Keratinocyte (primary cell): ENCODE data around the gene MARVELD2. TPM values are rescaled to one million over a fixed set of nuclear protein-coding genes. Genes with fewer than 3 reads are reported as not detected.

Experiments
- DNase-seq: peaks from one replicate; pipeline ENCODE4 v3.0.0-alpha.2; 2011; ENCODE audit warnings: low read depth, missing footprints, low spot score
- FAIRE-seq: peaks from 2 replicates; lab custom pipeline; 2011; peaks lifted over from hg19 to GRCh38; lab: Jason Lieb, UNC
- H2AFZ ChIP-seq: 2 replicates; pipeline ENCODE4 v1.6.0; 2012; ENCODE audit warnings: low read length, control low read depth, inconsistent platforms; ENCODE audit not compliant: control insufficient read depth
- H3K27ac ChIP-seq: 2 replicates; pipeline ENCODE4 v1.5.1; 2011; ENCODE audit warnings: low read length; ENCODE audit not compliant: control insufficient read depth, insufficient read depth
- H3K27me3 ChIP-seq: 3 replicates; pipeline ENCODE4 v1.6.0; 2011; ENCODE audit warnings: low read length; ENCODE audit not compliant: control insufficient read depth, insufficient read depth; ENCODE audit errors: extremely low read depth
- H3K36me3 ChIP-seq, 2 experiments: 2 replicates in 1 of 2; 3 replicates in 1 of 2; pipeline ENCODE4 v1.5.1; 2011; ENCODE audit warnings: low read length in 2 of 2, mild to moderate bottlenecking in 1 of 2; ENCODE audit not compliant: control insufficient read depth in 2 of 2, insufficient read depth in 2 of 2; ENCODE audit errors: extremely low read depth in 1 of 2
- H3K4me1 ChIP-seq: 3 replicates; pipeline ENCODE4 v1.5.1; 2011; ENCODE audit warnings: low read length; ENCODE audit not compliant: control insufficient read depth, insufficient read depth; ENCODE audit errors: extremely low read depth
- H3K4me2 ChIP-seq: 3 replicates; pipeline ENCODE4 v1.6.0; 2011; ENCODE audit warnings: low read depth, low read length; ENCODE audit not compliant: control insufficient read depth, insufficient read depth; ENCODE audit errors: extremely low read depth
- H3K4me3 ChIP-seq, 3 experiments: fragments of 200-600 bp in 1 of 3; sonication (generic) in 1 of 3; 2 replicates in 2 of 3; 3 replicates in 1 of 3; pipeline ENCODE4 v1.5.1; 2011 to 2016; ENCODE audit warnings: low read length in 3 of 3, mild to moderate bottlenecking in 3 of 3, control low read depth in 2 of 3, inconsistent platforms in 1 of 3, low read depth in 1 of 3, mixed read lengths in 1 of 3, mixed run types in 1 of 3, moderate library complexity in 1 of 3; ENCODE audit not compliant: control insufficient read depth in 2 of 3, insufficient read depth in 2 of 3; ENCODE audit errors: extremely low read depth in 1 of 3
- H3K79me2 ChIP-seq: 2 replicates; pipeline ENCODE4 v1.6.0; 2012; ENCODE audit warnings: low read length; ENCODE audit not compliant: control insufficient read depth, insufficient read depth
- H3K9ac ChIP-seq: 3 replicates; pipeline ENCODE4 v1.6.0; 2011; ENCODE audit warnings: low read length; ENCODE audit not compliant: control insufficient read depth, insufficient read depth; ENCODE audit errors: extremely low read depth
- H3K9me1 ChIP-seq: 3 replicates; pipeline ENCODE4 v1.6.0; 2011; ENCODE audit warnings: low read length; ENCODE audit not compliant: control insufficient read depth, insufficient read depth; ENCODE audit errors: extremely low read depth
- H3K9me3 ChIP-seq: 2 replicates; pipeline ENCODE4 v1.5.1; 2012; ENCODE audit warnings: low read depth, low read length; ENCODE audit not compliant: control insufficient read depth
- H4K20me1 ChIP-seq: 3 replicates; pipeline ENCODE4 v1.6.0; 2011; ENCODE audit warnings: low read length; ENCODE audit not compliant: control insufficient read depth, insufficient read depth; ENCODE audit errors: extremely low read depth
- CTCF ChIP-seq, 3 experiments: IDR thresholded peaks in 1 of 3; conservative IDR thresholded peaks in 1 of 3; optimal IDR thresholded peaks in 1 of 3; 2 replicates in 2 of 3; 3 replicates in 1 of 3; pipeline versions ENCODE3 to v1.5.1; 2011; ENCODE audit warnings: low read length in 3 of 3, mild to moderate bottlenecking in 3 of 3, moderate library complexity in 2 of 3, control low read depth in 1 of 3, inconsistent platforms in 1 of 3; ENCODE audit not compliant: insufficient read depth in 2 of 3; ENCODE audit errors: extremely low read depth in 1 of 3
- EZH2 ChIP-seq: IDR thresholded peaks from one replicate; pipeline ENCODE4 v1.6.1; 2012; ENCODE audit warnings: inconsistent platforms, mild to moderate bottlenecking, low read length, moderate library complexity
- dilution Hi-C: fragments of 300-500 bp; cut with MboI; formaldehyde crosslinking; loops from one replicate; pipeline ENCODE4 v1.7.0; 2020; ENCODE audit warnings: low sequenced_read_pairs; ENCODE audit not compliant: extremely low pct_ligation_motif_present
- polyA plus RNA-seq, 5 experiments: library from polyadenylated mRNA; depleted of rRNA in 3 of 5; stranded (reverse) in 3 of 5; stranded (forward) in 1 of 5; unstranded in 1 of 5; fragments of >200 nt; gene quantifications; 1 replicate in 1 of 5; 2 replicates in 3 of 5; 3 replicates in 1 of 5; pipeline versions ENCODE4 v1.2.1 to v1.2.3, GENCODE V29; 2011 to 2012; ENCODE audit warnings: missing spikeins in 2 of 5, low read depth in 1 of 5, low replicate concordance in 1 of 5

MARVELD2 gene
- polyA plus RNA-seq, 1 donor (not counting 4 experiments of a cell fraction or from before 2014, with no cell fraction given) = 17.6 TPM

- Histone ChIP-seq H4K20me1 (no peaks in the 10 kb centered on the region), H3K4me1 (peaks cover 11% of the 10 kb centered on the region), H3K9ac (no peak overlapping the region), H2AFZ (no peak overlapping the region), H3K27ac (peak overlapping the region; percentile 10), H3K4me2 (peak overlapping the region; percentile 90), H3K79me2 (peaks cover 30% of the 10 kb centered on the region), H3K4me3 (peak overlapping the region; percentile 2 to 86 (median 76)), H3K9me1 (no peaks in the 10 kb centered on the region), H3K36me3 (peaks cover 2 to 8% of the 10 kb centered on the region in 2 experiments), H3K27me3 (no peaks in the 10 kb centered on the region), H3K9me3 (no peaks in the 10 kb centered on the region)
- DNase-seq = no peak
- dilution Hi-C loops = no loop called here
- FAIRE-seq = peak; percentile 77
- no peak for TF ChIP-seq CTCF (optimal IDR thresholded peaks at IDR 0.05 in 1 of 3, IDR thresholded peaks at IDR 0.05 in 1 of 3, conservative IDR thresholded peaks at IDR 0.05 in 1 of 3; ENCODE audit: extremely low read depth in 1 of 3, insufficient read depth in 2 of 3, low read length in 3 of 3)
- no peak for TF ChIP-seq EZH2
Measured at GRCh38 chr5:69416699-69417098, 1.8 kb downstream of the MARVELD2 start.

- no peak for DNase-seq
- peaks cover 11% of the 10 kb centered on the region for H3K4me1 ChIP-seq
- no peaks in the 10 kb centered on the region for H4K20me1 ChIP-seq
- no peaks in the 10 kb centered on the region for H3K9me1 ChIP-seq
- H3K79me2 ChIP-seq = peaks cover 37% of the 10 kb centered on the region
- no peak overlapping the region for H3K4me2 ChIP-seq
- H3K27me3 ChIP-seq = no peaks in the 10 kb centered on the region
- H3K36me3 ChIP-seq = peaks cover 3 to 14% of the 10 kb centered on the region in 2 experiments
- H3K9ac ChIP-seq = no peak overlapping the region
- dilution Hi-C loops = no loop called here
- no peaks in the 10 kb centered on the region for H3K9me3 ChIP-seq
- H2AFZ ChIP-seq = no peak overlapping the region
- H3K27ac ChIP-seq = no peak overlapping the region
- TF ChIP-seq CTCF (optimal IDR thresholded peaks at IDR 0.05 in 1 of 3, IDR thresholded peaks at IDR 0.05 in 1 of 3, conservative IDR thresholded peaks at IDR 0.05 in 1 of 3; ENCODE audit: extremely low read depth in 1 of 3, insufficient read depth in 2 of 3, low read length in 3 of 3) (no peak), EZH2 (no peak)
- no peak for FAIRE-seq
- no peak overlapping the region for H3K4me3 ChIP-seq
Measured at GRCh38 chr5:69418554-69418953, 3.6 kb downstream of the MARVELD2 start.
